AG04449 (cell line): ENCODE measurements around the gene SCN8A.

ENCODE experiments used
- CTCF ChIA-PET: fragments of 350-600 bp; formaldehyde crosslinking; extraction: SDS; loops from one replicate; lab custom pipeline; 2021; ENCODE audit warnings: antibody characterized with exemption; lab: Yijun Ruan, JAX
- POLR2A ChIA-PET: fragments of 400-600, 350-600 bp; formaldehyde crosslinking; extraction: SDS; loops from one replicate; lab custom pipeline; 2020; ENCODE audit warnings: antibody characterized with exemption, inconsistent platforms; lab: Yijun Ruan, JAX
- DNase-seq: peaks from one replicate; pipeline ENCODE4 v3.0.0-alpha.2; 2010; ENCODE audit warnings: low read depth, low spot score
- H3K4me3 ChIP-seq: 2 replicates; pipeline ENCODE4 v1.5.1; 2011; ENCODE audit warnings: low read depth, mild to moderate bottlenecking, control low read depth, low read length
- TF ChIP-seq, protein P1 (sequence below): IDR thresholded peaks from one replicate; pipeline ENCODE4 v1.5.1; 2011; ENCODE audit warnings: mild to moderate bottlenecking, moderate library complexity, low read length, control low read depth, inconsistent platforms; ENCODE audit not compliant: insufficient read depth; ENCODE audit errors: missing control alignments

SCN8A gene

DNA sequence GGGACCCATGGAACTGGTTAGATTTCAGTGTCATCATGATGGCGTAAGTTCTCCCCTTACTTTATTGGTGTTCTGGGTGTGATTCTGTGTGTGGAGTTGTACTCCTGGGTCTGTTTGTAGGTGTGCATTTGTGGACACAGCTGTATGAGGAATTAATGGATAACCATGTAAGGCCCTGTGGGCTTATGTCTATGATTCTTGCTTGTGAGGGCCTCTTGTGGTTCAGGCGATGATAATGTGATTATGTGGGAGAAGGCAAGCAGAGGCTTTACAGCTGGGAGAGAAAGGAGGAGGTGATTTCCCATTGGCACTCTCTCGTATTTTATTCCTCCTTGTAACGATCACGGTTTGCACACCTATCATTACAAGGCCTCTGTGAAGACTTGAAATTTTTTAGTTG, 96.1 kb downstream of the SCN8A start:
- ChIA-PET CTCF (interaction anchor here (1.0 to 1.6 kb wide), 6 partner anchors 8 to 271 kb away, joined by 3 to 5 read pairs (median 3); no protein-coding TSS in a partner anchor), POLR2A (interaction anchor here (0.7 to 1.0 kb wide), 2 partner anchors 8 to 95 kb away, joined by 3 read pairs; no protein-coding TSS in a partner anchor)
- H3K4me3 ChIP-seq, result no peak overlapping the region
- TF ChIP-seq, protein P1, sequence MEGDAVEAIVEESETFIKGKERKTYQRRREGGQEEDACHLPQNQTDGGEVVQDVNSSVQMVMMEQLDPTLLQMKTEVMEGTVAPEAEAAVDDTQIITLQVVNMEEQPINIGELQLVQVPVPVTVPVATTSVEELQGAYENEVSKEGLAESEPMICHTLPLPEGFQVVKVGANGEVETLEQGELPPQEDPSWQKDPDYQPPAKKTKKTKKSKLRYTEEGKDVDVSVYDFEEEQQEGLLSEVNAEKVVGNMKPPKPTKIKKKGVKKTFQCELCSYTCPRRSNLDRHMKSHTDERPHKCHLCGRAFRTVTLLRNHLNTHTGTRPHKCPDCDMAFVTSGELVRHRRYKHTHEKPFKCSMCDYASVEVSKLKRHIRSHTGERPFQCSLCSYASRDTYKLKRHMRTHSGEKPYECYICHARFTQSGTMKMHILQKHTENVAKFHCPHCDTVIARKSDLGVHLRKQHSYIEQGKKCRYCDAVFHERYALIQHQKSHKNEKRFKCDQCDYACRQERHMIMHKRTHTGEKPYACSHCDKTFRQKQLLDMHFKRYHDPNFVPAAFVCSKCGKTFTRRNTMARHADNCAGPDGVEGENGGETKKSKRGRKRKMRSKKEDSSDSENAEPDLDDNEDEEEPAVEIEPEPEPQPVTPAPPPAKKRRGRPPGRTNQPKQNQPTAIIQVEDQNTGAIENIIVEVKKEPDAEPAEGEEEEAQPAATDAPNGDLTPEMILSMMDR, result no peak
- no peak for DNase-seq

DNA sequence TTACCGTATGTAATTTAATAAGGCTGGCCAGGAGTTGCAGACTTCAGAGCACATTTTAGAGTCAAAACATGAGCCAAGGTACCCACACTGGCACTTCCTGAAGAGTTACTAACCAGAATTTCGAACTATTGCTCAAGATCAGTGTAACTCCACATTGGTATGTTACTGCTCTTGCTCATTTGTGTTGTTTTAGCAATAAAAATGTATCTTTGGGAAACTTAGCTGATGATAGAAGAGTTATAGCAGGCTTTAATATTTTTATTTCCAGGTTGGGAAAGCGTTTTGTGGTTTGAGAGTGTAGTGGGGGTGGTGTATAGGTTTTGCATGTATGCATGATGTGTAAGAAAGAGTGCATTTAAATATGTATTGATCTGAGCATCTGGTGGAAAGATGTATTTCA, 96.6 kb downstream of the SCN8A start:
- DNase-seq, result peak; percentile 91
- CTCF ChIA-PET, result interaction anchor here (1.0 to 1.6 kb wide), 6 partner anchors 8 to 271 kb away, joined by 3 to 5 read pairs (median 3); no protein-coding TSS in a partner anchor
- peak overlapping the region; percentile 23; the same call in 1 of the 2 replicates for H3K4me3 ChIP-seq
- TF ChIP-seq, protein P1, result no peak
- POLR2A ChIA-PET, result interaction anchor here (0.7 kb wide), 1 partner anchor 8 kb away, joined by 3 read pairs; no protein-coding TSS in a partner anchor

DNA sequence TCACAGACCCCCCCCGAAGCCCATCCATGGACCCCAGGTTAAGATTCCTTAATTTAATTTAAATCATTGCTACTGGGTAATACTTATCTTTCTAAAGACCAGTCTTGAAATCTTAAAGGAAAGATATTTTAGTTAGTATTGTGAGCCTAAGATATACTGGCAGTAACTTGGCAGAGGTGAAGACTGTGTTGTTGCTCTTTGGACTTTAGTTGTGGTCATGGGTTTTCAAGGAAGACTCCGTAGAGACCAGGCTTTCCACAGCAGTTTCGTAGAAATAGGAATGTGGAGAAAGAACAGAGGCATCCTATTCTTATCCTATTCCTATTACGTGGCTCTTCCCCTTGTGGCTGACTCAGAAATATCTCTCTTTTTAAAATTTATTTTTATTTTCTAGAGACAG, 99.0 kb downstream of the SCN8A start:
- DNase-seq, result no peak
- POLR2A ChIA-PET, result no interaction called here
- CTCF ChIA-PET, result interaction anchor here (1.0 to 2.4 kb wide), 3 partner anchors 11 to 158 kb away, joined by 3 to 8 read pairs (median 7); no protein-coding TSS in a partner anchor
- TF ChIP-seq, protein P1, result no peak
- no peak overlapping the region for H3K4me3 ChIP-seq

DNA sequence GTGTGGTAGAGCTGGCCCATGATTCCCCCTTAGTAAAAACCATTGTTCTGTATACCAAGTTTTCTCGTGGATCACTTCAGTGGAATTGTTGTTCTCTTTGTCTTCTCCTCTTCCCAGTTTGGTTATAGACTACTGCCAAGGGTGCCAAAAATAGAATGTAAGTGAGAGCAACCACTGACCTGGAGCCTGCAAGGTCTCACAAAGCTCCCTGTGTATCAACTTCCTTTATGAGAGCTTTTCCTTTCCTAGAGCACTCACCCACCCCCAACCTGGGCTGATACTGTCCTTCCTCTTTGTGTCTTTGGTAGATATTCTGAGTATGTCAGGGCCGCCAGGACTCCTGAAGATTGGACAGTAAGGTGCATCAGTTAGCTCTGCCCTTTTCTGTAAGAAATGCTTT, 101.0 kb downstream of the SCN8A start:
- DNase-seq, result no peak
- no peak overlapping the region for H3K4me3 ChIP-seq
- ChIA-PET CTCF (interaction anchor here (0.9 to 2.2 kb wide), 2 partner anchors 63 to 160 kb away, joined by 4 to 8 read pairs; no protein-coding TSS in a partner anchor), POLR2A (no interaction called here)
- TF ChIP-seq, protein P1, result no peak

DNA sequence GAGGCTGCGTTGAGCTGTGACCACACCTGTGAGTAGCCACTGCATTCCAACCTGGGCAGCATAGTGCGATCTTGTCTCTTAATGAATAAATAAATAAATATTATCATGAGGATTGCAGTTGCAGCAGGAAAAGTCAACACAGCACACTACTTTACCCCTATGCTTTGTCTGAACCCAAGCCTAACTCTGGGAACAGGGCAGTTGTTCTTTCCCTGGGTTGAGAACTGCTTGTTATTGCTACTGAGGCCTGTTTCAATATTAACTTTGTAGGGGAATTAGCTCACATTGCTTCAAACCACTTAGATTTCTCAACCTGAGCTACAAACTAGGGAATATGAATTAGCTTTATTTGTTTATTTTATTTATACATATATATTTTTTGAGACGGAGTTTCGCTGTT, 102.5 kb downstream of the SCN8A start:
- TF ChIP-seq, protein P1, result no peak
- H3K4me3 ChIP-seq, result no peak overlapping the region
- ChIA-PET CTCF (interaction anchor here (1.5 to 1.6 kb wide), 2 partner anchors 10 to 101 kb away, joined by 4 to 7 read pairs; no protein-coding TSS in a partner anchor), POLR2A (no interaction called here)
- DNase-seq, result no peak

DNA sequence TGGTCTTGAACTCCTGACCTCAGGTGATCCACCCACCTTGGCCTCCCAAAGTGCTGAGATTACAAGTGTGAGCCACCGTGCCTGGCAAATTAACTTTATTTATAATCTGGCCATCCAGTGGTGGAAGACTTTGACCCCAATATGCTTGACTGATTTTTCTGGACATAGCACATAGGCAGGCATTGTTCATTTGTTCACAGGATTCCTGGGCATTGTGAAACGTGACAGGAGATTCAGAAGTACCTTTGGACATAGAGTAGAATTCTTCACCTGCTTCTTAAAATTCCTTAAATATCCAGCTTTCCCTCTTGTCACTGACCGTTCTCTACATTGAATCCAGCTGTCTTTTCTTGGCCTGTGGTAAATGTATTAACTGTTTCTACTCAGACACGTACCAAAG, 103.1 kb downstream of the SCN8A start:
- POLR2A ChIA-PET, result no interaction called here
- CTCF ChIA-PET, result interaction anchor here (1.1 to 1.6 kb wide), 3 partner anchors 10 to 102 kb away, joined by 4 to 7 read pairs (median 4); no protein-coding TSS in a partner anchor
- H3K4me3 ChIP-seq, result no peak overlapping the region
- DNase-seq, result no peak
- TF ChIP-seq, protein P1, result no peak
